ENCODE data around the gene CCNB3. TPM values are rescaled to one million over a fixed set of nuclear protein-coding genes. Genes with fewer than 3 reads are reported as not detected.

The CCNB3 gene
- total and polyA plus RNA-seq, 7 donors = 0.11 to 1.4 (median 0.28) TPM

DNA sequence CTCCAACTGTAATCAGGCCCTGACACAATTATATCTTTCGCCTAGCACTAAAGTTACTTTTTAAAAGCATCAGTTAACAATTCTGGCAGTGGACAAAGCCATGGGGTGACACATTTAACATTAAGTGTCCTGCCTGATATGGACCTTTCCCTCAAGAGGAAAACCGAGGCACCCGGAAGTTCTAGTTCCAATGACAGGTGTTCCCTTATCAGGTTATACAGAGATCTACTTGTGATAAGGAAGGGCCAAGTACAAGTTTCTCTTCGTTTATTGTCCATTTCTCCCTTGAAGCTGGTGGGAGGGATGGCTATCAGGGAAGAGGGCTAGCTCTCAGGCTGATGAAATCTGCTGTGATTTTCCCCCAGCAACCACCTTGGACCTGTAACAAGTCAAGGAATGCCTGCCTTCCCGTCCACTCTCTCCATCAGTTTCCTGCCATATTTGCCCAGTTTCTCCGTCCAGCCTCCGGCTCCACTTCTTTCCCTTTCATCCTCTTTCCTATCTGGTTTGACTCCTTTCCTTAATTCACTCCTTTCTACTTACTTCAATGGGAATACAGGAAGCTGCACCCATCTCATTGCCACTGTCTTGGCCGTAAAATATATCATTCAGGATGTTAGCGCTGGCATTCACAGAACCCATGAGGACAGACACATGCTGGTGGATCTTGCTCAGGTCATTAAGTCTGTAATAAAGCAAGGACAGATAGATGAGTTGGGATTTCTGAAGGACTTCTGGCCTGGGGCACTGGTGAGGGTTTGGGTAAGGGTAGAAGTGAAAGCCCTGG, 171.1 kb downstream of the CCNB3 start:
- no peak for ATAC-seq
- 75 to 90% (median 87%) methylated on average over 9 of the region's 9 CpGs for WGBS, 3 donors
- Histone ChIP-seq H3K36me3 (ENCODE audit: insufficient read depth in 1 of 2, low read depth in 1 of 2) (no peaks in the 10 kb centered on the region), H3K27me3 (ENCODE audit: insufficient read depth in 3 of 3, low read length in 2 of 3) (peaks cover 0 to 12% (median 0%) of the 10 kb centered on the region in 3 donors), H3K9me3 (no peaks in the 10 kb centered on the region), H3K4me1 (no peaks in the 10 kb centered on the region), H3K27ac (no peak overlapping the region), H3K4me3 (no peak overlapping the region)
- no peak for DNase-seq
- intact Hi-C loops (cut with DNase I) = no loop called here
- TF ChIP-seq, protein P1, sequence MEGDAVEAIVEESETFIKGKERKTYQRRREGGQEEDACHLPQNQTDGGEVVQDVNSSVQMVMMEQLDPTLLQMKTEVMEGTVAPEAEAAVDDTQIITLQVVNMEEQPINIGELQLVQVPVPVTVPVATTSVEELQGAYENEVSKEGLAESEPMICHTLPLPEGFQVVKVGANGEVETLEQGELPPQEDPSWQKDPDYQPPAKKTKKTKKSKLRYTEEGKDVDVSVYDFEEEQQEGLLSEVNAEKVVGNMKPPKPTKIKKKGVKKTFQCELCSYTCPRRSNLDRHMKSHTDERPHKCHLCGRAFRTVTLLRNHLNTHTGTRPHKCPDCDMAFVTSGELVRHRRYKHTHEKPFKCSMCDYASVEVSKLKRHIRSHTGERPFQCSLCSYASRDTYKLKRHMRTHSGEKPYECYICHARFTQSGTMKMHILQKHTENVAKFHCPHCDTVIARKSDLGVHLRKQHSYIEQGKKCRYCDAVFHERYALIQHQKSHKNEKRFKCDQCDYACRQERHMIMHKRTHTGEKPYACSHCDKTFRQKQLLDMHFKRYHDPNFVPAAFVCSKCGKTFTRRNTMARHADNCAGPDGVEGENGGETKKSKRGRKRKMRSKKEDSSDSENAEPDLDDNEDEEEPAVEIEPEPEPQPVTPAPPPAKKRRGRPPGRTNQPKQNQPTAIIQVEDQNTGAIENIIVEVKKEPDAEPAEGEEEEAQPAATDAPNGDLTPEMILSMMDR (IDR thresholded peaks at IDR 0.05) = no peak

DNA sequence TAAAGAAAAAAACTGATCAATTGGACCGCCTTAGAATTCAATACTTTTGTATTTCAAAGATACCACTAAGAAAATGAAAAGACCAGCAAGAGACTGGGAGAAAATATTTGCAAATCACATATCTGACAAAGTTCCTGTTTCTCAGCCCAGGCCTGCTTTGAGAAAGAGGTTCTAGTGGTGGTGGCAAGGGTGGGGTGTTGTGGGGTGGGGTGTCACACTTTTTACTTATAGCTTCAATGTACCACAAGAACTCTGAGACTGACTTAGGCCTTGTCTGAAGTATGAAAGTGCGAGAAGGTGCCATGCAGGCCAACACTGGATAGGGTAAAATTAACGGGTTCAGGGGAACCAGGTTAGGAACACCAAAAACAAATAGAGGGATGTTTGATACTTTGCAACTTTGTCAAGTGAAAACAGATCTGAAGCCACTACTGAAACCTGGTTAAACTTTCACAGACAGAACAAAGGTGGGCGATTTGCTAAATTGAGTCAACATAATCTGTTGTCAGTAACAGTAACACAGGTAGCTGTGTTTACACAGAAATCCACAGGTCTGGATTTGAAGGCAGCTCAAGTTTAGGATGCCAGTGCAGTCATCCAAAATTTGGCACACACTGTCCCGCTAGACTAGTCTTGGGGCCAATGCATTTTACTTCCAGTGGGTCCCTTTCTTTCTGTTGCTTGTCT, 177.3 kb downstream of the CCNB3 start:
- WGBS, 3 donors = 77 to 94% (median 93%) methylated on average over 5 of the region's 5 CpGs
- H3K27ac ChIP-seq = no peak overlapping the region
- ATAC-seq (no peak), DNase-seq (no peak)
- H3K4me1 ChIP-seq = no peaks in the 10 kb centered on the region
- H3K36me3 ChIP-seq (ENCODE audit: insufficient read depth in 1 of 2, low read depth in 1 of 2) = no peaks in the 10 kb centered on the region
- peaks cover 0 to 13% (median 0%) of the 10 kb centered on the region in 3 donors for H3K27me3 ChIP-seq (ENCODE audit: insufficient read depth in 3 of 3, low read length in 2 of 3)
- no peak overlapping the region for H3K4me3 ChIP-seq
- TF ChIP-seq, protein P1 (IDR thresholded peaks at IDR 0.05) = no peak
- H3K9me3 ChIP-seq = no peaks in the 10 kb centered on the region
- intact Hi-C loops (cut with DNase I) = no loop called here

DNA sequence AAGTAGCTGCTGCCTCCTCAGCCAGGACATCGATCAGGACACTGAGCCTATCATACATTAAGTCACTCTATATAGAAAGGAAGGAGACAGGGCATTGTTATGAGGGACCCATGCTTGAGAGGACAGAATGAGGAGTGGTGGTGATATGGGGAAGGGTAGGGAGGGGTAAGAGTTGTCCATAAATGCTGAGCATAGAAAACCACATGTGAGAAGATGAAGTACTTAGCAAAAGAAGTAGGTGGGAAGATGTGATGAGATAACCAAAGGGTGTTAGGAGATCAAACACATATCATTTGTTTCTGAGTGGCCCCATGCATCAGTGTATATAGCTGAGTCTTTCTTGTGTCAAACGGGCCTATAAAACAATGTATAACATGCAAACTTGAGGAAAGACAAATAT, 182.0 kb downstream of the CCNB3 start:
- Histone ChIP-seq H3K4me3 (no peak overlapping the region), H3K36me3 (ENCODE audit: insufficient read depth in 1 of 2, low read depth in 1 of 2) (no peaks in the 10 kb centered on the region), H3K27ac (no peak overlapping the region), H3K4me1 (no peaks in the 10 kb centered on the region), H3K27me3 (ENCODE audit: insufficient read depth in 3 of 3, low read length in 2 of 3) (peaks cover 0 to 13% (median 0%) of the 10 kb centered on the region in 3 donors), H3K9me3 (no peaks in the 10 kb centered on the region)
- WGBS, 3 donors = 68 to 81% (median 74%) methylated on average over 2 of the region's 2 CpGs
- intact Hi-C loops (cut with DNase I) = no loop called here
- ATAC-seq = no peak
- DNase-seq = no peak
- TF ChIP-seq, protein P1 (IDR thresholded peaks at IDR 0.05) = no peak

DNA sequence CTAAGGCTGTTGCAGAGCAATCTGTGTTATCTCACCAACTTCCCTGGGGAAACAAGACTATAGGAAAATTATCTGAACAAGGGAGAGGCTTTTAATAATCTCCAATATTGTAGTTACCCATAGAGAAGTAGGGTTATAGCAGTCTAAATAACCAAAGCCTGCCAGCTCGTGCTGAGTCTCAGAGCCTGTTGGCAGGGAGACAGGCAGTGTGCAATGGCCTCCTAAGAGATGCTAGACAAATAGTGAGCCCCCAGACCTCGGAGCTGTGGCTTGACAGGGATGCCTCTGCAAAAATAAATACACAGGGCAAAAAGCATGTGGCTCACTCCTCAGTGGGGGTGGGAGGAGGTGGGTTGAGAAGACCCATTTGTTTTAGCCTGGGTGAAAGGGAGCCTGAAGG, 189.3 kb downstream of the CCNB3 start:
- TF ChIP-seq, protein P1 (IDR thresholded peaks at IDR 0.05) = no peak
- ATAC-seq = no peak
- no peak overlapping the region for H3K27ac ChIP-seq
- H3K4me1 ChIP-seq = no peaks in the 10 kb centered on the region
- intact Hi-C loops (cut with DNase I) = no loop called here
- 19 to 43% (median 38%) methylated on average over 2 of the region's 2 CpGs for WGBS, 3 donors
- no peak overlapping the region for H3K4me3 ChIP-seq
- no peaks in the 10 kb centered on the region for H3K36me3 ChIP-seq (ENCODE audit: insufficient read depth in 1 of 2, low read depth in 1 of 2)
- DNase-seq = no peak
- H3K27me3 ChIP-seq (ENCODE audit: insufficient read depth in 3 of 3, low read length in 2 of 3) = peaks cover 0 to 25% (median 0%) of the 10 kb centered on the region in 3 donors
- no peaks in the 10 kb centered on the region for H3K9me3 ChIP-seq

Other genes with a start within 250 kb of the CCNB3 start
- gene AKAP4, start 3.8 kb upstream of the CCNB3 start, total RNA-seq = not detected
- not detected for gene AKAP4, start 3.8 kb upstream of the CCNB3 start, polyA plus RNA-seq

Data from psoas muscle (tissue), 8 donors.